ENCODE measurements around the gene SPTAN1. TPM values are rescaled to one million over a fixed set of nuclear protein-coding genes. Genes with fewer than 3 reads are reported as not detected.
"Not testable (repeated sequence)": the region's sequence is repeated elsewhere in the genome, so short reads cannot be mapped to it uniquely, and the experiment has no call there.

The SPTAN1 gene
- total and polyA plus RNA-seq, 2 donors, result 109 to 136 TPM

- WGBS, result 85% methylated on average over 10 of the region's 10 CpGs
- H3K4me1 ChIP-seq (ENCODE audit: control insufficient read depth in 2 of 2, insufficient read depth in 2 of 2, low read length in 2 of 2), result no peaks in the 10 kb centered on the region
- H3K36me3 ChIP-seq (ENCODE audit: control insufficient read depth in 2 of 2, insufficient read depth in 2 of 2, low read length in 1 of 2), result peaks cover 56 to 66% of the 10 kb centered on the region in 2 donors
- DNase-seq (ENCODE audit: low read depth in 6 of 9, low spot score in 9 of 9), result no peak
- H3K27me3 ChIP-seq (ENCODE audit: control insufficient read depth in 2 of 2, insufficient read depth in 1 of 2, low read length in 1 of 2), result no peaks in the 10 kb centered on the region
- no peak overlapping the region for H3K4me3 ChIP-seq (ENCODE audit: low read length in 2 of 2)
- H3K9me3 ChIP-seq (ENCODE audit: control insufficient read depth in 2 of 2, insufficient read depth in 1 of 2, low read length in 1 of 2), result no peaks in the 10 kb centered on the region
- no peak overlapping the region for H3K27ac ChIP-seq (ENCODE audit: low read depth in 1 of 2, low read length in 1 of 2)
These were observed 85.3 kb downstream of the SPTAN1 start for GRCh38 chr9:128637656-128638055.

GRCh38 chr9:128638580-128638979 lies 86.2 kb downstream of the SPTAN1 start:
- H3K9me3 ChIP-seq (ENCODE audit: control insufficient read depth in 2 of 2, insufficient read depth in 1 of 2, low read length in 1 of 2), result no peaks in the 10 kb centered on the region
- H3K4me3 ChIP-seq (ENCODE audit: low read length in 2 of 2), result no peak overlapping the region
- no peaks in the 10 kb centered on the region for H3K27me3 ChIP-seq (ENCODE audit: control insufficient read depth in 2 of 2, insufficient read depth in 1 of 2, low read length in 1 of 2)
- no peaks in the 10 kb centered on the region for H3K4me1 ChIP-seq (ENCODE audit: control insufficient read depth in 2 of 2, insufficient read depth in 2 of 2, low read length in 2 of 2)
- peaks cover 46 to 56% of the 10 kb centered on the region in 2 donors for H3K36me3 ChIP-seq (ENCODE audit: control insufficient read depth in 2 of 2, insufficient read depth in 2 of 2, low read length in 1 of 2)
- 97% methylated on average over 4 of the region's 4 CpGs for WGBS
- no peak overlapping the region for H3K27ac ChIP-seq (ENCODE audit: low read depth in 1 of 2, low read length in 1 of 2)
- no peak for DNase-seq (ENCODE audit: low read depth in 6 of 9, low spot score in 9 of 9)

- Histone ChIP-seq H3K4me1 (ENCODE audit: control insufficient read depth in 2 of 2, insufficient read depth in 2 of 2, low read length in 2 of 2) (no peaks in the 10 kb centered on the region), H3K27me3 (ENCODE audit: control insufficient read depth in 2 of 2, insufficient read depth in 1 of 2, low read length in 1 of 2) (no peaks in the 10 kb centered on the region), H3K4me3 (ENCODE audit: low read length in 2 of 2) (no peak overlapping the region), H3K27ac (ENCODE audit: low read depth in 1 of 2, low read length in 1 of 2) (no peak overlapping the region), H3K36me3 (ENCODE audit: control insufficient read depth in 2 of 2, insufficient read depth in 2 of 2, low read length in 1 of 2) (peaks cover 37 to 38% of the 10 kb centered on the region in 2 donors), H3K9me3 (ENCODE audit: control insufficient read depth in 2 of 2, insufficient read depth in 1 of 2, low read length in 1 of 2) (no peaks in the 10 kb centered on the region)
- WGBS, result 97% methylated on average over 18 of the region's 18 CpGs
- no peak for DNase-seq (ENCODE audit: low read depth in 6 of 9, low spot score in 9 of 9)
These were observed 88.2 kb downstream of the SPTAN1 start for GRCh38 chr9:128640603-128641002.

GRCh38 chr9:128642675-128643245 lies 90.4 kb downstream of the SPTAN1 start:
- DNase-seq (ENCODE audit: low read depth in 6 of 9, low spot score in 9 of 9), result no peak
- Histone ChIP-seq H3K4me3 (ENCODE audit: low read length in 2 of 2) (no peak overlapping the region), H3K9me3 (ENCODE audit: control insufficient read depth in 2 of 2, insufficient read depth in 1 of 2, low read length in 1 of 2) (no peaks in the 10 kb centered on the region), H3K4me1 (ENCODE audit: control insufficient read depth in 2 of 2, insufficient read depth in 2 of 2, low read length in 2 of 2) (no peaks in the 10 kb centered on the region), H3K36me3 (ENCODE audit: control insufficient read depth in 2 of 2, insufficient read depth in 2 of 2, low read length in 1 of 2) (peaks cover 19 to 25% of the 10 kb centered on the region in 2 donors), H3K27me3 (ENCODE audit: control insufficient read depth in 2 of 2, insufficient read depth in 1 of 2, low read length in 1 of 2) (no peaks in the 10 kb centered on the region), H3K27ac (ENCODE audit: low read depth in 1 of 2, low read length in 1 of 2) (no peak overlapping the region)
- WGBS, result 96% methylated on average over 12 of the region's 12 CpGs

GRCh38 chr9:128643519-128644300 lies 91.3 kb downstream of the SPTAN1 start:
- Histone ChIP-seq H3K4me3 (ENCODE audit: low read length in 2 of 2) (no peak overlapping the region), H3K27ac (ENCODE audit: low read depth in 1 of 2, low read length in 1 of 2) (no peak overlapping the region), H3K9me3 (ENCODE audit: control insufficient read depth in 2 of 2, insufficient read depth in 1 of 2, low read length in 1 of 2) (no peaks in the 10 kb centered on the region), H3K36me3 (ENCODE audit: control insufficient read depth in 2 of 2, insufficient read depth in 2 of 2, low read length in 1 of 2) (peaks cover 16 to 24% of the 10 kb centered on the region in 2 donors), H3K27me3 (ENCODE audit: control insufficient read depth in 2 of 2, insufficient read depth in 1 of 2, low read length in 1 of 2) (no peaks in the 10 kb centered on the region), H3K4me1 (ENCODE audit: control insufficient read depth in 2 of 2, insufficient read depth in 2 of 2, low read length in 2 of 2) (no peaks in the 10 kb centered on the region)
- no peak for DNase-seq (ENCODE audit: low read depth in 6 of 9, low spot score in 9 of 9)
- 89% methylated on average over 12 of the region's 12 CpGs for WGBS

- H3K36me3 ChIP-seq (ENCODE audit: control insufficient read depth in 2 of 2, insufficient read depth in 2 of 2, low read length in 1 of 2); H3K4me1 ChIP-seq (ENCODE audit: control insufficient read depth in 2 of 2, insufficient read depth in 2 of 2, low read length in 2 of 2); H3K27me3 ChIP-seq (ENCODE audit: control insufficient read depth in 2 of 2, insufficient read depth in 1 of 2, low read length in 1 of 2); H3K27ac ChIP-seq (ENCODE audit: low read depth in 1 of 2, low read length in 1 of 2); H3K4me3 ChIP-seq (ENCODE audit: low read length in 2 of 2); H3K9me3 ChIP-seq (ENCODE audit: control insufficient read depth in 2 of 2, insufficient read depth in 1 of 2, low read length in 1 of 2): not testable (repeated sequence)
- 95% methylated on average over 9 of the region's 9 CpGs for WGBS
- DNase-seq (ENCODE audit: low read depth in 6 of 9, low spot score in 9 of 9), result peak in 7 of 9 donors; percentile 11 to 68 (median 32)
These were observed 95.8 kb downstream of the SPTAN1 start for GRCh38 chr9:128648206-128648605.

GRCh38 chr9:128651798-128652197 lies 99.4 kb downstream of the SPTAN1 start:
- no peak overlapping the region for H3K4me3 ChIP-seq (ENCODE audit: low read length in 2 of 2)
- H3K9me3 ChIP-seq (ENCODE audit: control insufficient read depth in 2 of 2, insufficient read depth in 1 of 2, low read length in 1 of 2), result peaks cover 0 to 4% of the 10 kb centered on the region in 2 donors
- no peak overlapping the region for H3K27ac ChIP-seq (ENCODE audit: low read depth in 1 of 2, low read length in 1 of 2)
- WGBS, result 99% methylated on average over 5 of the region's 5 CpGs
- H3K27me3 ChIP-seq (ENCODE audit: control insufficient read depth in 2 of 2, insufficient read depth in 1 of 2, low read length in 1 of 2), result no peaks in the 10 kb centered on the region
- H3K36me3 ChIP-seq (ENCODE audit: control insufficient read depth in 2 of 2, insufficient read depth in 2 of 2, low read length in 1 of 2), result peaks cover 5 to 6% of the 10 kb centered on the region in 2 donors
- DNase-seq (ENCODE audit: low read depth in 6 of 9, low spot score in 9 of 9), result no peak
- peaks cover 4 to 5% of the 10 kb centered on the region in 2 donors for H3K4me1 ChIP-seq (ENCODE audit: control insufficient read depth in 2 of 2, insufficient read depth in 2 of 2, low read length in 2 of 2)

- peaks cover 0 to 4% of the 10 kb centered on the region in 2 donors for H3K9me3 ChIP-seq (ENCODE audit: control insufficient read depth in 2 of 2, insufficient read depth in 1 of 2, low read length in 1 of 2)
- no peaks in the 10 kb centered on the region for H3K27me3 ChIP-seq (ENCODE audit: control insufficient read depth in 2 of 2, insufficient read depth in 1 of 2, low read length in 1 of 2)
- H3K36me3 ChIP-seq (ENCODE audit: control insufficient read depth in 2 of 2, insufficient read depth in 2 of 2, low read length in 1 of 2), result peaks cover 2 to 5% of the 10 kb centered on the region in 2 donors
- H3K27ac ChIP-seq (ENCODE audit: low read depth in 1 of 2, low read length in 1 of 2), result no peak overlapping the region
- H3K4me3 ChIP-seq (ENCODE audit: low read length in 2 of 2), result no peak overlapping the region
- WGBS, result 96% methylated on average over 8 of the region's 8 CpGs
- no peak for DNase-seq (ENCODE audit: low read depth in 6 of 9, low spot score in 9 of 9)
- peaks cover 4 to 10% of the 10 kb centered on the region in 2 donors for H3K4me1 ChIP-seq (ENCODE audit: control insufficient read depth in 2 of 2, insufficient read depth in 2 of 2, low read length in 2 of 2)
These were observed 101.5 kb downstream of the SPTAN1 start for GRCh38 chr9:128653908-128654307.

GRCh38 chr9:128654481-128654880 lies 102.1 kb downstream of the SPTAN1 start:
- Histone ChIP-seq H3K36me3 (ENCODE audit: control insufficient read depth in 2 of 2, insufficient read depth in 2 of 2, low read length in 1 of 2) (peaks cover 2 to 5% of the 10 kb centered on the region in 2 donors), H3K27me3 (ENCODE audit: control insufficient read depth in 2 of 2, insufficient read depth in 1 of 2, low read length in 1 of 2) (no peaks in the 10 kb centered on the region), H3K4me1 (ENCODE audit: control insufficient read depth in 2 of 2, insufficient read depth in 2 of 2, low read length in 2 of 2) (peaks cover 4 to 10% of the 10 kb centered on the region in 2 donors), H3K9me3 (ENCODE audit: control insufficient read depth in 2 of 2, insufficient read depth in 1 of 2, low read length in 1 of 2) (peaks cover 0 to 4% of the 10 kb centered on the region in 2 donors), H3K27ac (ENCODE audit: low read depth in 1 of 2, low read length in 1 of 2) (no peak overlapping the region), H3K4me3 (ENCODE audit: low read length in 2 of 2) (no peak overlapping the region)
- WGBS, result 100% methylated on average over 1 of the region's 1 CpG
- no peak for DNase-seq (ENCODE audit: low read depth in 6 of 9, low spot score in 9 of 9)
